Measurements from ENCODE around the gene FAM107B. TPM values are rescaled to one million over a fixed set of nuclear protein-coding genes. Genes with fewer than 3 reads are reported as not detected.

The FAM107B gene
- total RNA-seq: 263 and 286 TPM in 2 replicates

DNA sequence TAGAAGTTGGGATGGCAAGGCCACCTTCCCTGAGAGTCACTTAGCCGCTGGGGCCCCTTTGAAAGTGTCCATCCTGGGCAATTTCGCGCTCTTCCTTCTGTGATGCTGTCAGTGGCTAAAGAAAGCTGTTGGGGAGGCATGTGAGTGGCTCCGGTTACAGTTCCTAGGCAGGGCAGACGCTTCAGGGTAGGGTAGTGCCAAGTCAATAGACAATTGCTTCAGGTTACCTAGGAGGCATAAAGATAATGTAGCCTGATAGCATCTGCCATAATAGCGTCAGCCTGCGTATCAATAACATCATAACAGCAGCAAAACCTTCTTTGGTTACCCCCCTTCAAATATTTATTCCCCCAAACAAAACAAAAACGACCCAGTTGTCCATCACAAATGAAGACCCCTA is at the start of gene FAM107B:
FAM107B (minus strand) TSS at position 101 of the 400 bp plus-strand sequence. CDS start 234 bp downstream, outside the sequence.
- no peaks in the 10 kb centered on the region for H3K27me3 Mint-ChIP-seq
- DNase-seq (no peak), ATAC-seq (ENCODE audit: low read depth) (no peak)
- intact Hi-C loops (cut with micrococcal nuclease): no loop called here
- H3K4me1 Mint-ChIP-seq: no peaks in the 10 kb centered on the region
- POLR2A ChIA-PET: no interaction called here
- H3K9me3 Mint-ChIP-seq: no peaks in the 10 kb centered on the region
- CTCF ChIA-PET: no interaction called here
- H3K27ac Mint-ChIP-seq: no peak within 1 kb of the TSS
- no peaks in the 10 kb centered on the region for H3K36me3 Mint-ChIP-seq (ENCODE audit: low read depth)
- H3K4me3 Mint-ChIP-seq: no peak within 1 kb of the TSS
- TF ChIP-seq, protein P1, sequence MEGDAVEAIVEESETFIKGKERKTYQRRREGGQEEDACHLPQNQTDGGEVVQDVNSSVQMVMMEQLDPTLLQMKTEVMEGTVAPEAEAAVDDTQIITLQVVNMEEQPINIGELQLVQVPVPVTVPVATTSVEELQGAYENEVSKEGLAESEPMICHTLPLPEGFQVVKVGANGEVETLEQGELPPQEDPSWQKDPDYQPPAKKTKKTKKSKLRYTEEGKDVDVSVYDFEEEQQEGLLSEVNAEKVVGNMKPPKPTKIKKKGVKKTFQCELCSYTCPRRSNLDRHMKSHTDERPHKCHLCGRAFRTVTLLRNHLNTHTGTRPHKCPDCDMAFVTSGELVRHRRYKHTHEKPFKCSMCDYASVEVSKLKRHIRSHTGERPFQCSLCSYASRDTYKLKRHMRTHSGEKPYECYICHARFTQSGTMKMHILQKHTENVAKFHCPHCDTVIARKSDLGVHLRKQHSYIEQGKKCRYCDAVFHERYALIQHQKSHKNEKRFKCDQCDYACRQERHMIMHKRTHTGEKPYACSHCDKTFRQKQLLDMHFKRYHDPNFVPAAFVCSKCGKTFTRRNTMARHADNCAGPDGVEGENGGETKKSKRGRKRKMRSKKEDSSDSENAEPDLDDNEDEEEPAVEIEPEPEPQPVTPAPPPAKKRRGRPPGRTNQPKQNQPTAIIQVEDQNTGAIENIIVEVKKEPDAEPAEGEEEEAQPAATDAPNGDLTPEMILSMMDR (IDR thresholded peaks at IDR 0.05): no peak

DNA sequence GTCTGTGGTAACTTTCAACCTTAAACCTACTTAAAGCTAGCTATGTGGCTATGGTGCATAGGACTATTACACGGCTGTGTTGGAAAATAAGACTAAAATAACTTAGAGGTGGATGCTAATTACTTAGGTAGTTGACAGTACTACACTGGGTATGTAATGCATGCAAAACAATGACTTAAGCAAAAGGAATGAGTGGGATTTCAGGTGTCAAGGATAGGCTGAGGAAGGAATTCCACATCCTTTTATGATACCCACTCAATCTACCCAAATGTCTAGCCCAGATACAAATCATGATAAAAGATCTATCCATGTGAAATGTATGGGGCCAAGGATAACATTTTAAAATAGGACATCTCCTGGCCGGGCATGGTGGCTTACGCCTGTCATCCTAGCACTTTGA is 49.3 kb upstream of the FAM107B start:
- intact Hi-C loops (cut with micrococcal nuclease): loop anchor here (1.0 to 5.0 kb wide), 8 partner anchors 84 to 627 kb away; no protein-coding TSS in a partner anchor
- peaks cover 24% of the 10 kb centered on the region for H3K4me1 Mint-ChIP-seq
- ChIA-PET CTCF (interaction anchor here (0.9 to 3.4 kb wide), 16 partner anchors 13 to 627 kb away, joined by 3 to 34 read pairs (median 10); partner anchors contain the start of genes CDNF, HSPA14 and MSANTD7), POLR2A (interaction anchor here (0.6 to 3.4 kb wide), 5 partner anchors 77 to 273 kb away, joined by 3 to 14 read pairs (median 4); no protein-coding TSS in a partner anchor)
- H3K36me3 Mint-ChIP-seq (ENCODE audit: low read depth): no peaks in the 10 kb centered on the region
- TF ChIP-seq, protein P1 (IDR thresholded peaks at IDR 0.05): no peak
- no peaks in the 10 kb centered on the region for H3K27me3 Mint-ChIP-seq
- H3K4me3 Mint-ChIP-seq: no peak overlapping the region
- ATAC-seq (ENCODE audit: low read depth) (no peak), DNase-seq (no peak)
- H3K27ac Mint-ChIP-seq: no peak overlapping the region
- no peaks in the 10 kb centered on the region for H3K9me3 Mint-ChIP-seq

DNA sequence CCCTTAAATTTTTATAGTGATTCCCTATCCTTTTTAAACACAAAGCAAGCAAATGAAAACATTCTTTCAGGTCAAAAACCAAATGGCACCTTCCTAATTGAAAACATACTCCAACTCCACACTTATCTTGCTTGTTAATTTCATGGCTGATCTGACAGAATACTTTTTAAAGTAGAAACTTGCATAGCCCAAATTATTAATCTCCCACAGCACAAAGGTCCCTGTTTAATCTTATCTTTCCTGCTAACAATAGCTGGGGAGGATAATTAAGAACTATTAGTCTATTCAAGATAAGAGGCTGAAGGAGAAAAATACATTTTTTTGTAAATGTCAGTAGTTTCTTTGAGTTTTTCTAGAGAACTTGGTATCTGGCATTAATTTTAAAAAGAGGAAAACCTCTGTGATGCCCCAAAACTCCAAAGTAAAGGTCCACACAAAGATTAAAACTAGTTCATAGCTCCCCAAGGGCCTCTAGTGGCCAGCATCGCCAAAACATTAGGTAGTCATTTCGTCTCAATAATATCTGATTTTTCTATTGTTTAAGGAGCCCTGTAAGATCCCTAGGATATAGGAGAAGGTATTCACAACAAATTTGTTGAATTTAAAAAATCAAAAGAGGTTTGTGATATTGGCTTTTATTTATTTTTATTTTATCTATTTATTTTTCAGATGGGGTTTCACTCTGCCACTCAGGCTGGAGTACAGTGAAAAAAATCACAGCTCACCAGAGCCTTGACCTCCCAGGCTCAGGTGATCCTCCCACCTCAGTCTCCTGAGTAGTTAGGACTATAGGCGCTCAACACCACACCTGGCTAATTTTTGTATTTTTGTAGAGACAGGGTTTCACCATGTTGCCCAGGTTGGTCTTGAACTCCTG is 48.4 kb upstream of the FAM107B start:
- ATAC-seq (ENCODE audit: low read depth) (peak; percentile 74), DNase-seq (no peak)
- TF ChIP-seq, protein P1 (IDR thresholded peaks at IDR 0.05): peak; percentile 25
- peaks cover 24% of the 10 kb centered on the region for H3K4me1 Mint-ChIP-seq
- no peaks in the 10 kb centered on the region for H3K9me3 Mint-ChIP-seq
- no peak overlapping the region for H3K4me3 Mint-ChIP-seq
- peak overlapping the region; percentile 26 for H3K27ac Mint-ChIP-seq
- ChIA-PET CTCF (interaction anchor here (0.6 to 3.4 kb wide), 30 partner anchors 14 to 626 kb away, joined by 3 to 34 read pairs (median 4); partner anchors contain the start of genes CDNF, HSPA14 and MSANTD7), POLR2A (interaction anchor here (0.6 to 3.4 kb wide), 8 partner anchors 62 to 300 kb away, joined by 3 to 14 read pairs (median 4); no protein-coding TSS in a partner anchor)
- intact Hi-C loops (cut with micrococcal nuclease): loop anchor here (1.0 to 5.0 kb wide), 8 partner anchors 83 to 626 kb away; no protein-coding TSS in a partner anchor
- H3K36me3 Mint-ChIP-seq (ENCODE audit: low read depth): no peaks in the 10 kb centered on the region
- H3K27me3 Mint-ChIP-seq: no peaks in the 10 kb centered on the region

DNA sequence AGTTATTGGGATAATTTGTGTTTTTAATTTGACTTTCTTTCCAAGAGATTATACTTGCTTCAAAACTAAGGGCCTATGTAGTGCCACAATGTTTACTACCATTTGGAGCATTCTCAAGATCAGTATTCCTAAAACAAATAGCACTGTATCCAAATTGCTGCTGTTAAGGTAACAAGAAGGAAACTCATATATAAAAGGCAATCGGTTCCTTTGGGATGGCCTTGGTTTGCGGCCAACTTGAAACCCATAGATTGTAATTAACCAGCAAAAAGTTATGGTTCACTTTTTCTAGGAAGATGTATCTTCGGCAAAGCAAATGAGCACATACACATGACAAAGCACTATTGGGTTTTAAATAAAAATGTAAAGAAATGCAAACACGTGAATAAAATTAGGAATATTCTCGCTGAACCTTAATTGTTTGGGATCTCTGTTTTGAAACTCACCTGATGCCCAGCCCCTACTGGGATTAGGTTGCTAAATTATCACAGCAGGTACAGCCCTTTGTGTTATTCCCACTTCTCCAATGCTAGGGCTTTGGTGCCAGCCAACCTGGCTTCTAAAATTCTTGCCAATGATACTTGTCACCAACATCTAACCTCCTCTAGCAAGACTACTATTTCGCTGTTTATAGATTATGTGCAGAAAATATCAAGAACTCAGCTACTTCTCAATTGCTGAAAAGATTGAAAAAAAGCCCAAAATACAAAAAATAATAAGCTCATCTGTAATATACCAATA is 47.1 kb upstream of the FAM107B start:
- Mint-ChIP-seq H3K9me3 (no peaks in the 10 kb centered on the region), H3K27ac (no peak overlapping the region), H3K36me3 (ENCODE audit: low read depth) (no peaks in the 10 kb centered on the region), H3K27me3 (no peaks in the 10 kb centered on the region), H3K4me3 (no peak overlapping the region), H3K4me1 (peaks cover 24% of the 10 kb centered on the region)
- ATAC-seq (ENCODE audit: low read depth) (no peak), DNase-seq (no peak)
- intact Hi-C loops (cut with micrococcal nuclease): loop anchor here (2.0 to 5.0 kb wide), 3 partner anchors 85 to 625 kb away; no protein-coding TSS in a partner anchor
- TF ChIP-seq, protein P1 (IDR thresholded peaks at IDR 0.05): no peak
- ChIA-PET POLR2A (interaction anchor here (0.6 to 3.4 kb wide), 2 partner anchors 61 to 224 kb away, joined by 4 to 14 read pairs; no protein-coding TSS in a partner anchor), CTCF (interaction anchor here (1.0 to 3.4 kb wide), 18 partner anchors 15 to 625 kb away, joined by 3 to 34 read pairs (median 8); partner anchors contain the start of genes CDNF, HSPA14 and MSANTD7)

Measured in activated B cell treated with CpG ODN at 0.5 μM for 24 hours (primary cell).